ENCODE measurements around the gene TNS1. TPM values are rescaled to one million over a fixed set of nuclear protein-coding genes. Genes with fewer than 3 reads are reported as not detected.

TNS1 gene
- total RNA-seq, 1 experiment from 2014 or later: 0.49 TPM

GRCh38 chr2:217924346-217924901 is 78.4 kb downstream of the TNS1 start:
- DNase-seq (ENCODE audit: low read depth, low spot score) (no peak), ATAC-seq (no peak)
- no peak overlapping the region for H3K4me3 ChIP-seq (ENCODE audit: low read depth in 2 of 2, low read length in 2 of 2)
- ChIA-PET CTCF (no interaction called here), POLR2A (no interaction called here)
- H3K27ac ChIP-seq (ENCODE audit: low read length): no peak overlapping the region
- intact Hi-C loops (cut with micrococcal nuclease; ENCODE audit: unreplicated experiment) (no loop called here), in situ Hi-C loops (cut with HindIII; ENCODE audit: low pct_unique_long_range_greater_than_20kb, low sequenced_read_pairs) (no loop called here)
- no peaks in the 10 kb centered on the region for H3K4me1 ChIP-seq (ENCODE audit: control insufficient read depth, insufficient read depth, low read length)
- no peaks in the 10 kb centered on the region for H3K9me3 ChIP-seq (ENCODE audit: control insufficient read depth, insufficient read depth, low read depth, low read length)
- H3K27me3 ChIP-seq (ENCODE audit: control insufficient read depth, insufficient read depth, low read length): peaks cover 5% of the 10 kb centered on the region
- BruUV-seq (replicated peaks): no TSS peak
- no peaks in the 10 kb centered on the region for H3K36me3 ChIP-seq (ENCODE audit: control insufficient read depth, insufficient read depth, low read length)
- no peak for TF ChIP-seq POLR2AphosphoS5 (IDR thresholded peaks at IDR 0.05; ENCODE audit: low read depth, low read length)
- no peak for TF ChIP-seq TCF7L2 (IDR thresholded peaks at IDR 0.05; ENCODE audit: low read depth, low read length)
- no peak for TF ChIP-seq CTCF (IDR thresholded peaks at IDR 0.05)
- no peak for TF ChIP-seq REST (IDR thresholded peaks at IDR 0.05; ENCODE audit: insufficient read depth in 1 of 2, low read depth in 2 of 2, low read length in 1 of 2)
- no peak for TF ChIP-seq SIN3A (IDR thresholded peaks at IDR 0.05; ENCODE audit: borderline replicate concordance, insufficient read depth, low read depth, low read length)

- no peaks in the 10 kb centered on the region for H3K9me3 ChIP-seq (ENCODE audit: control insufficient read depth, insufficient read depth, low read depth, low read length)
- POLR2A ChIA-PET: no interaction called here
- BruUV-seq (replicated peaks): no TSS peak
Measured at GRCh38 chr2:217923007-217923686, 79.6 kb downstream of the TNS1 start.

More at GRCh38 chr2:217923007-217923686, 79.6 kb downstream of the TNS1 start:
- CTCF ChIA-PET: no interaction called here
- Histone ChIP-seq H3K4me1 (ENCODE audit: control insufficient read depth, insufficient read depth, low read length) (no peaks in the 10 kb centered on the region), H3K27me3 (ENCODE audit: control insufficient read depth, insufficient read depth, low read length) (peaks cover 5% of the 10 kb centered on the region), H3K27ac (ENCODE audit: low read length) (no peak overlapping the region), H3K36me3 (ENCODE audit: control insufficient read depth, insufficient read depth, low read length) (no peaks in the 10 kb centered on the region), H3K4me3 (ENCODE audit: low read depth in 2 of 2, low read length in 2 of 2) (no peak overlapping the region)
- TF ChIP-seq CTCF (IDR thresholded peaks at IDR 0.05) (no peak), TCF7L2 (IDR thresholded peaks at IDR 0.05; ENCODE audit: low read depth, low read length) (no peak), REST (IDR thresholded peaks at IDR 0.05; ENCODE audit: insufficient read depth in 1 of 2, low read depth in 2 of 2, low read length in 1 of 2) (no peak), SIN3A (IDR thresholded peaks at IDR 0.05; ENCODE audit: borderline replicate concordance, insufficient read depth, low read depth, low read length) (no peak), POLR2AphosphoS5 (IDR thresholded peaks at IDR 0.05; ENCODE audit: low read depth, low read length) (no peak)
- DNase-seq (ENCODE audit: low read depth, low spot score): no peak
- intact Hi-C loops (cut with micrococcal nuclease; ENCODE audit: unreplicated experiment): no loop called here
- no peak for ATAC-seq
- in situ Hi-C loops (cut with HindIII; ENCODE audit: low pct_unique_long_range_greater_than_20kb, low sequenced_read_pairs): no loop called here

Measured in Panc1 (cell line).